ENCODE data around the gene RIPK4. TPM values are rescaled to one million over a fixed set of nuclear protein-coding genes. Genes with fewer than 3 reads are reported as not detected.

RIPK4 gene
- total and polyA plus RNA-seq, 2 of the 13 experiments (the other 11 are each of a cell fraction or from before 2014, with no cell fraction given): 3.1 to 4.9 TPM

GRCh38 chr21:41766883-41767605, at the start of gene RIPK4 (continued):
- no peak for TF ChIP-seq AHDC1 (CRISPR knock-in tag; IDR thresholded peaks at IDR 0.05; ENCODE audit: borderline replicate concordance)
- no peak for TF ChIP-seq ZNF816 (CRISPR knock-in tag; IDR thresholded peaks at IDR 0.05; ENCODE audit: borderline replicate concordance)
- no peak for TF ChIP-seq FOXK2 (IDR thresholded peaks at IDR 0.05)
- peak; percentile 74 for TF ChIP-seq POLR2G (IDR thresholded peaks at IDR 0.05; ENCODE audit: low read depth, low read length)
- no peak for TF ChIP-seq FIP1L1 (IDR thresholded peaks at IDR 0.05; ENCODE audit: borderline replicate concordance, insufficient read depth, low read depth, low read length)
- peak; percentile 96 for TF ChIP-seq GABPB1 (CRISPR knock-in tag; IDR thresholded peaks at IDR 0.05)
- 0 out of 2 replicates have a peak, but pooled peaks have one; percentile 24 for TF ChIP-seq ZBTB43 (CRISPR knock-in tag; conservative IDR thresholded peaks at IDR 0.05)
- TF ChIP-seq ZMYM2 (CRISPR knock-in tag; IDR thresholded peaks at IDR 0.05): 0 out of 2 replicates have a peak, but pooled peaks have one; percentile 27
- TF ChIP-seq HES4 (CRISPR knock-in tag; IDR thresholded peaks at IDR 0.05; ENCODE audit: borderline replicate concordance): no peak
- no peak for TF ChIP-seq ZBTB20 (CRISPR knock-in tag; IDR thresholded peaks at IDR 0.05; ENCODE audit: borderline replicate concordance, low read depth)
- no peak for TF ChIP-seq ZNF34 (CRISPR knock-in tag; IDR thresholded peaks at IDR 0.05; ENCODE audit: borderline replicate concordance)
- no peak for TF ChIP-seq EP300 (IDR thresholded peaks at IDR 0.05; ENCODE audit: low read depth in 2 of 2, low read length in 2 of 2)
- no peak for TF ChIP-seq EP300 (CRISPR knock-in tag; IDR thresholded peaks at IDR 0.05; ENCODE audit: borderline replicate concordance)
- no peak for TF ChIP-seq NCOR1 (IDR thresholded peaks at IDR 0.05; ENCODE audit: borderline replicate concordance, low read length)
- peak; percentile 21; the same call in 1 of the 2 replicates for TF ChIP-seq FOXA3 (CRISPR knock-in tag; IDR thresholded peaks at IDR 0.05)
- TF ChIP-seq ETV5 (CRISPR knock-in tag; IDR thresholded peaks at IDR 0.05; ENCODE audit: borderline replicate concordance): peak; percentile 55; the same call in 1 of the 2 replicates
- TF ChIP-seq SALL2 (CRISPR knock-in tag; IDR thresholded peaks at IDR 0.05): no peak
- TF ChIP-seq PRDM10 (CRISPR knock-in tag; IDR thresholded peaks at IDR 0.05; ENCODE audit: low read depth): no peak
- TF ChIP-seq ZFY (CRISPR knock-in tag; IDR thresholded peaks at IDR 0.05): peak; percentile 66; the same call in 1 of the 2 replicates
